DOHH2 (cell line): ENCODE data around the gene WNT5B.

Experiments
- H3F3A ChIP-seq: fragments of 200-600 bp; sonication (generic), shearing (Covaris generic); 2 replicates; pipeline ENCODE4 v1.6.0; 2016; ENCODE audit warnings: antibody characterized with exemption, mild to moderate bottlenecking; ENCODE audit not compliant: control insufficient read depth, insufficient read depth
- H3K27ac ChIP-seq: fragments of 200-600 bp; sonication (generic); 2 replicates; pipeline ENCODE4 v1.5.1; 2014; ENCODE audit warnings: low read depth, mild to moderate bottlenecking, low read length, moderate library complexity
- H3K27me3 ChIP-seq: fragments of 200-600 bp; sonication (generic); 2 replicates; pipeline ENCODE4 v1.6.1; 2014; ENCODE audit warnings: mild to moderate bottlenecking, low read length, mixed read lengths; ENCODE audit not compliant: control insufficient read depth
- H3K36me3 ChIP-seq: fragments of 200-600 bp; sonication (generic); 2 replicates; pipeline ENCODE4 v1.6.1; 2014; ENCODE audit warnings: mild to moderate bottlenecking, low read length, moderate library complexity, mixed read lengths; ENCODE audit not compliant: control insufficient read depth
- H3K4me1 ChIP-seq: fragments of 200-600 bp; sonication (generic); 2 replicates; pipeline ENCODE4 v1.6.1; 2014; ENCODE audit warnings: mild to moderate bottlenecking, low read length, mixed read lengths; ENCODE audit not compliant: control insufficient read depth
- H3K4me2 ChIP-seq: fragments of 200-600 bp; sonication (generic); 2 replicates; pipeline ENCODE4 v1.6.0; 2014; ENCODE audit warnings: mild to moderate bottlenecking, low read length, moderate library complexity
- H3K4me3 ChIP-seq: fragments of 200-600 bp; sonication (generic); 2 replicates; pipeline ENCODE4 v1.5.1; 2014; ENCODE audit warnings: mild to moderate bottlenecking, low read length, mixed read lengths
- H3K79me2 ChIP-seq: fragments of 200-600 bp; sonication (generic); 2 replicates; pipeline ENCODE4 v1.6.1; 2014; ENCODE audit warnings: mild to moderate bottlenecking, low read length, mixed read lengths; ENCODE audit not compliant: control insufficient read depth
- H3K9me2 ChIP-seq: fragments of 200-600 bp; sonication (generic); replicated peaks from 2 replicates; pipeline ENCODE4 v1.6.1; 2014; ENCODE audit warnings: mild to moderate bottlenecking, low read length, mixed read lengths; ENCODE audit not compliant: control insufficient read depth
- H3K9me3 ChIP-seq: fragments of 200-600 bp; sonication (generic); 2 replicates; pipeline ENCODE4 v1.6.1; 2014; ENCODE audit warnings: antibody characterized with exemption, low read length, mixed read lengths; ENCODE audit not compliant: control insufficient read depth, insufficient read depth
- H4K20me1 ChIP-seq: fragments of 200-600 bp; sonication (generic); 2 replicates; pipeline ENCODE4 v1.6.0; 2014; ENCODE audit warnings: low read depth, mild to moderate bottlenecking, antibody characterized with exemption, low read length, moderate library complexity; ENCODE audit not compliant: control insufficient read depth, insufficient read depth
- CTCF ChIP-seq: fragments of 200-600 bp; sonication (generic); IDR thresholded peaks from one replicate; pipeline ENCODE4 v1.5.1; 2014; ENCODE audit warnings: antibody characterized with exemption, mild to moderate bottlenecking, low read depth, low read length; ENCODE audit not compliant: poor library complexity, severe bottlenecking
- EZH2phosphoT487 ChIP-seq: fragments of 200-600 bp; sonication (generic); IDR thresholded peaks from 2 replicates; pipeline ENCODE4 v1.6.1; 2017; ENCODE audit warnings: borderline replicate concordance, mild to moderate bottlenecking, antibody characterized with exemption, low read length, moderate library complexity, mixed read lengths

Gene WNT5B

GRCh38 chr12:1660304-1661187 is 31.5 kb downstream of the WNT5B start:
- Histone ChIP-seq H3K4me2 (no peak overlapping the region), H3K27ac (no peak overlapping the region)
- TF ChIP-seq EZH2phosphoT487 = no peak
- TF ChIP-seq CTCF = no peak

GRCh38 chr12:1661553-1662335 is 32.7 kb downstream of the WNT5B start:
- peaks cover 2% of the 10 kb centered on the region; the same call in 1 of the 2 replicates for H3K27me3 ChIP-seq
- peaks cover 10% of the 10 kb centered on the region for H3F3A ChIP-seq
- H3K4me3 ChIP-seq = peak overlapping the region; percentile 61
- H3K36me3 ChIP-seq = no peaks in the 10 kb centered on the region
- H3K9me2 ChIP-seq = no peaks in the 10 kb centered on the region
- no peak for TF ChIP-seq CTCF
- no peak for TF ChIP-seq EZH2phosphoT487
- no peaks in the 10 kb centered on the region for H4K20me1 ChIP-seq
- H3K4me1 ChIP-seq = peaks cover 9% of the 10 kb centered on the region
- peak overlapping the region; percentile 51 for H3K27ac ChIP-seq
- peak overlapping the region; percentile 83 for H3K4me2 ChIP-seq
- H3K9me3 ChIP-seq = no peaks in the 10 kb centered on the region
- no peaks in the 10 kb centered on the region for H3K79me2 ChIP-seq

More at GRCh38 chr12:1660304-1661187, 31.5 kb downstream of the WNT5B start:
- H3K9me3 ChIP-seq = no peaks in the 10 kb centered on the region
- H3K79me2 ChIP-seq = no peaks in the 10 kb centered on the region
- H3K27me3 ChIP-seq = peaks cover 2% of the 10 kb centered on the region
- no peaks in the 10 kb centered on the region for H4K20me1 ChIP-seq
- H3K4me1 ChIP-seq = peaks cover 6% of the 10 kb centered on the region; the same call in 1 of the 2 replicates
- H3K9me2 ChIP-seq = no peaks in the 10 kb centered on the region
- H3K4me3 ChIP-seq = no peak overlapping the region
- peaks cover 10% of the 10 kb centered on the region for H3F3A ChIP-seq
- H3K36me3 ChIP-seq = no peaks in the 10 kb centered on the region

- Histone ChIP-seq H3K36me3 (no peaks in the 10 kb centered on the region), H3K4me3 (no peak overlapping the region), H3K9me3 (no peaks in the 10 kb centered on the region), H3K4me1 (peaks cover 13% of the 10 kb centered on the region), H3K9me2 (no peaks in the 10 kb centered on the region), H4K20me1 (no peaks in the 10 kb centered on the region), H3F3A (peaks cover 10% of the 10 kb centered on the region), H3K27ac (no peak overlapping the region), H3K4me2 (0 out of 2 replicates have a peak overlapping the region, but pooled peaks have one; percentile 16), H3K79me2 (no peaks in the 10 kb centered on the region), H3K27me3 (peaks cover 2% of the 10 kb centered on the region; the same call in 1 of the 2 replicates)
- peak; percentile 57 for TF ChIP-seq CTCF
- TF ChIP-seq EZH2phosphoT487 = no peak
Observed at GRCh38 chr12:1662761-1663439, 33.9 kb downstream of the WNT5B start.
